DMS53 (cell line): ENCODE results near the gene LMF1.

ENCODE experiments used
- DNase-seq: peaks from one replicate; lab custom pipeline; 2025; lab: John Stamatoyannopoulos, UW

Gene LMF1

GRCh38 chr16:804193-805048 lies 166.4 kb downstream of the LMF1 start:
- DNase-seq = peak; percentile 34

- no peak for DNase-seq
Measured at GRCh38 chr16:803754-804080, 167.1 kb downstream of the LMF1 start.
